Measurements from ENCODE around the gene CLEC18A.

GRCh38 chr16:69935740-69936139 is 15.4 kb upstream of the CLEC18A start:
- TF ChIP-seq CTCF (IDR thresholded peaks at IDR 0.05), result no peak
- no peak for TF ChIP-seq EZH2 (IDR thresholded peaks at IDR 0.05; ENCODE audit: borderline replicate concordance, insufficient read depth, low read depth, low read length, poor library complexity, severe bottlenecking)

Measured in B cell (primary cell).